Lung (tissue), 12 donors: ENCODE measurements around the gene DTNB. TPM values are rescaled to one million over a fixed set of nuclear protein-coding genes. Genes with fewer than 3 reads are reported as not detected.

Experiments used
- ATAC-seq: fragments of 200-7000 bp; cut with Tn5 transposase; one replicate; pipeline ENCODE4 v1.9.1; 2020; ENCODE audit warnings: moderate number of reproducible peaks; ENCODE audit not compliant: insufficient read depth, low FRiP score
- DNase-seq, 3 donors: peaks; one replicate each; pipeline ENCODE4 v3.0.0-alpha.2; 2013 to 2017
- H3K27ac ChIP-seq, 2 donors: one replicate each; pipeline ENCODE4 v1.5.1; 2013; ENCODE audit warnings: mild to moderate bottlenecking in 2 of 2, moderate library complexity in 2 of 2, control low read depth in 1 of 2, inconsistent platforms in 1 of 2, low read depth in 1 of 2, low read length in 1 of 2
- H3K27me3 ChIP-seq, 3 donors: one replicate each; pipeline ENCODE4 v1.5.1; 2013; ENCODE audit warnings: low read length in 2 of 3; ENCODE audit not compliant: control insufficient read depth in 3 of 3, insufficient read depth in 3 of 3
- H3K36me3 ChIP-seq, 4 donors: one replicate each; pipeline ENCODE4 v1.5.1; 2013; ENCODE audit warnings: low read length in 4 of 4, mild to moderate bottlenecking in 1 of 4, moderate library complexity in 1 of 4; ENCODE audit not compliant: control insufficient read depth in 4 of 4, insufficient read depth in 4 of 4
- H3K4me1 ChIP-seq, 5 donors: one replicate each; pipeline ENCODE4 v1.5.1; 2013; ENCODE audit warnings: low read length in 5 of 5, mild to moderate bottlenecking in 2 of 5, moderate library complexity in 1 of 5; ENCODE audit not compliant: control insufficient read depth in 5 of 5, insufficient read depth in 5 of 5
- H3K4me3 ChIP-seq: one replicate; pipeline ENCODE4 v1.5.1; 2013; ENCODE audit warnings: mild to moderate bottlenecking, control low read depth, moderate library complexity
- H3K9ac ChIP-seq, 2 donors: one replicate each; pipeline ENCODE4 v1.5.1; 2013; ENCODE audit warnings: low read length in 2 of 2, control low read depth in 1 of 2; ENCODE audit not compliant: insufficient read depth in 1 of 2
- H3K9me3 ChIP-seq, 4 donors: one replicate each; pipeline ENCODE4 v1.5.1; 2013; ENCODE audit warnings: low read length in 3 of 4, mild to moderate bottlenecking in 1 of 4, moderate library complexity in 1 of 4; ENCODE audit not compliant: control insufficient read depth in 4 of 4, insufficient read depth in 3 of 4
- WGBS, 2 donors: extraction: QIAGEN DNeasy Blood & Tissue Kit; methylation state at CpG; one replicate each; pipeline ENCODE4 v1.1.7; 2013; 5-methylcytosine and 5-hydroxymethylcytosine counted together
- polyA plus RNA-seq, 2 donors: library from polyadenylated mRNA; stranded (reverse); fragments of 200-250 nt; gene quantifications; one replicate each; pipeline ENCODE4 v1.2.1, GENCODE V29; 2013
- total RNA-seq, 2 donors: library from RNA; depleted of rRNA in 1 of 2; stranded (reverse); fragments of >200 nt in 1 of 2; gene quantifications; one replicate each; pipeline ENCODE4 v1.2.1, GENCODE V29; 2014 to 2021
- TF ChIP-seq, protein P1 (sequence below): IDR thresholded peaks from 2 replicates; pipeline ENCODE4 v1.5.1; 2012; ENCODE audit warnings: mild to moderate bottlenecking; ENCODE audit errors: control extremely low read depth, extremely low read depth
- donor health status: control.
- donor health status: control.
- donor health status: Bipolar disorder and iron deficiency.
- donor health status: healthy.
- donor health status: DM: yes; HTN: yes; CAD: no.

DTNB gene
- total and polyA plus RNA-seq, 4 donors: 10.1 to 35.2 (median 20.4) TPM

DNA sequence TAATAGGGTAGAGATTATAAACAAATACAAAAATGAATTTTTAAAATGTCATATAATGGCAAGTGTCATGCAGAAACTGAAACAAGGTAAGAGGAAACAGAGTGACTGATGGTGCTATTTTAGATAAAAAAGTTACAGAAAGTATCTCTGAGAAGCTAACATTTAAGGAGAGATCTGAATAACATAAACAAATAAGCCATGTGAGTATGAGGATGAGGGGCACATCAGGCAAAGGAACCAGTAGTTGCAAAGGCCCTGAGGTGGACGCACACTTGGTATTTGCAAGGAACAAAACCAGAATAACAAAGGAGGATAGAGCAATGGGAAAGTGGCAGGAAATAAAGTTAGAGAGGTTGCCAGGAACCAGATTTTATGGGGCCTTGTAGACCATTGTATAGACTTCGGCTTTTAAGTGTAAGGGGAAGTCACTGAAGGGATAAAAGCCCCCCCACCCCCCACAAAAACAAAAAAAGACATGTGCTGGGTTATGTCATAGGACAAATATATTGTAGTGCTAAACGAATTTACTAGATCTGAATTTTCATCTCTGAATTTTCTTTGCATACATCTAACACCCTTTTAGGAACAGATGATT, 159.2 kb downstream of the DTNB start:
- TF ChIP-seq, protein P1, sequence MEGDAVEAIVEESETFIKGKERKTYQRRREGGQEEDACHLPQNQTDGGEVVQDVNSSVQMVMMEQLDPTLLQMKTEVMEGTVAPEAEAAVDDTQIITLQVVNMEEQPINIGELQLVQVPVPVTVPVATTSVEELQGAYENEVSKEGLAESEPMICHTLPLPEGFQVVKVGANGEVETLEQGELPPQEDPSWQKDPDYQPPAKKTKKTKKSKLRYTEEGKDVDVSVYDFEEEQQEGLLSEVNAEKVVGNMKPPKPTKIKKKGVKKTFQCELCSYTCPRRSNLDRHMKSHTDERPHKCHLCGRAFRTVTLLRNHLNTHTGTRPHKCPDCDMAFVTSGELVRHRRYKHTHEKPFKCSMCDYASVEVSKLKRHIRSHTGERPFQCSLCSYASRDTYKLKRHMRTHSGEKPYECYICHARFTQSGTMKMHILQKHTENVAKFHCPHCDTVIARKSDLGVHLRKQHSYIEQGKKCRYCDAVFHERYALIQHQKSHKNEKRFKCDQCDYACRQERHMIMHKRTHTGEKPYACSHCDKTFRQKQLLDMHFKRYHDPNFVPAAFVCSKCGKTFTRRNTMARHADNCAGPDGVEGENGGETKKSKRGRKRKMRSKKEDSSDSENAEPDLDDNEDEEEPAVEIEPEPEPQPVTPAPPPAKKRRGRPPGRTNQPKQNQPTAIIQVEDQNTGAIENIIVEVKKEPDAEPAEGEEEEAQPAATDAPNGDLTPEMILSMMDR: no peak
- no peaks in the 10 kb centered on the region for H3K36me3 ChIP-seq

DNA sequence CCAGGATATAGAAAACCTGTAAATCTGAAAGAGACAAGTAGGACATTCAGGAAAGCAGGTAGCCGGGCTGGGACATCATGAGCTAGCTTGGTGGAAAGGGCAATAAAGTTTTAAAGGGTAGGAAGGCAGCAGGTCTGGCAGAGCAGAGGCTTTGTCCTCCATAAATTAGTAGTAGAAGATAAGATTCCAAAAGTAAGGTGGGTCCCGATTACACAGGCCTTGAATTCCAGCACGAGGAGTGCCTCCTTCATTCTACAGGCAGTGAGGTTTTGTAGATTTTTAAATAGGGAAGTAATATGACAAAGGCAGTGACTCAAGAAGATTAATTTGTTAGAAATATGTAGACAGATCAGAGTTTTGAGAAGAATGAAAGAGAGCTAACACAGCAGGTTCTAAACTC, 160.7 kb downstream of the DTNB start:
- Histone ChIP-seq H3K9ac (no peak overlapping the region), H3K27ac (no peak overlapping the region), H3K27me3 (no peaks in the 10 kb centered on the region), H3K9me3 (no peaks in the 10 kb centered on the region), H3K4me3 (no peak overlapping the region), H3K4me1 (no peaks in the 10 kb centered on the region), H3K36me3 (no peaks in the 10 kb centered on the region)
- no peak for ATAC-seq
- no peak for DNase-seq
- 59 to 63% methylated on average over 3 of the region's 3 CpGs for WGBS, 2 donors
- TF ChIP-seq, protein P1: no peak

More for the DNA sequence above, 159.2 kb downstream of the DTNB start:
- Histone ChIP-seq H3K4me1 (no peaks in the 10 kb centered on the region), H3K27ac (no peak overlapping the region), H3K9ac (no peak overlapping the region), H3K4me3 (no peak overlapping the region), H3K27me3 (no peaks in the 10 kb centered on the region), H3K9me3 (no peaks in the 10 kb centered on the region)
- 60 to 68% methylated on average over 3 of the region's 3 CpGs for WGBS, 2 donors
- no peak for DNase-seq
- ATAC-seq: no peak

GRCh38 chr2:25506226-25506625, 167.2 kb downstream of the DTNB start:
- H3K4me3 ChIP-seq: no peak overlapping the region
- no peaks in the 10 kb centered on the region for H3K9me3 ChIP-seq
- ATAC-seq (no peak), DNase-seq (no peak)
- H3K27me3 ChIP-seq: no peaks in the 10 kb centered on the region
- TF ChIP-seq, protein P1: no peak
- no peak overlapping the region for H3K9ac ChIP-seq
- 91 to 92% methylated on average over 3 of the region's 3 CpGs for WGBS, 2 donors
- no peaks in the 10 kb centered on the region for H3K4me1 ChIP-seq
- no peaks in the 10 kb centered on the region for H3K36me3 ChIP-seq
- H3K27ac ChIP-seq: no peak overlapping the region

- H3K9ac ChIP-seq: no peak overlapping the region
- no peaks in the 10 kb centered on the region for H3K4me1 ChIP-seq
- no peak overlapping the region for H3K4me3 ChIP-seq
- 92 to 96% methylated on average over 2 of the region's 2 CpGs for WGBS, 2 donors
- H3K27ac ChIP-seq: no peak overlapping the region
- H3K36me3 ChIP-seq: no peaks in the 10 kb centered on the region
- no peaks in the 10 kb centered on the region for H3K9me3 ChIP-seq
- DNase-seq (no peak), ATAC-seq (no peak)
- H3K27me3 ChIP-seq: no peaks in the 10 kb centered on the region
- TF ChIP-seq, protein P1: no peak
Measured at GRCh38 chr2:25505622-25506021, 167.8 kb downstream of the DTNB start.
